Activated naive CD8-positive, alpha-beta T cell treated with anti-CD3 and anti-CD28 coated beads for 36 hours (primary cell): ENCODE results near the gene FAM219A. TPM values are rescaled to one million over a fixed set of nuclear protein-coding genes. Genes with fewer than 3 reads are reported as not detected.
"Not testable (repeated sequence)": the region's sequence is repeated elsewhere in the genome, so short reads cannot be mapped to it uniquely, and the experiment has no call there.

Experiments
- DNase-seq: peaks from one replicate; pipeline ENCODE4 v3.0.0; 2021
- H3K27ac Mint-ChIP-seq: one replicate; pipeline ENCODE4 v1.8.0; 2022; ENCODE audit warnings: mild to moderate bottlenecking, moderate library complexity, mixed read lengths
- H3K27me3 Mint-ChIP-seq: one replicate; pipeline ENCODE4 v1.8.0; 2022; ENCODE audit warnings: mild to moderate bottlenecking, mixed read lengths
- H3K36me3 Mint-ChIP-seq: one replicate; pipeline ENCODE4 v1.8.0; 2021; ENCODE audit warnings: mild to moderate bottlenecking, mixed read lengths
- H3K4me1 Mint-ChIP-seq: one replicate; pipeline ENCODE4 v1.8.0; 2021; ENCODE audit warnings: mixed read lengths
- H3K4me3 Mint-ChIP-seq: one replicate; pipeline ENCODE4 v1.8.0; 2022; ENCODE audit warnings: mild to moderate bottlenecking, moderate library complexity, mixed read lengths
- H3K9me3 Mint-ChIP-seq: one replicate; pipeline ENCODE4 v1.8.0; 2022; ENCODE audit warnings: mixed read lengths
- total RNA-seq, 2 experiments: library from RNA; stranded (reverse); gene quantifications; one replicate each; pipeline ENCODE4 v1.2.3, GENCODE V29; 2021

FAM219A gene
- total RNA-seq, 2 experiments from 2014 or later = 7.5 to 8.2 TPM

DNA sequence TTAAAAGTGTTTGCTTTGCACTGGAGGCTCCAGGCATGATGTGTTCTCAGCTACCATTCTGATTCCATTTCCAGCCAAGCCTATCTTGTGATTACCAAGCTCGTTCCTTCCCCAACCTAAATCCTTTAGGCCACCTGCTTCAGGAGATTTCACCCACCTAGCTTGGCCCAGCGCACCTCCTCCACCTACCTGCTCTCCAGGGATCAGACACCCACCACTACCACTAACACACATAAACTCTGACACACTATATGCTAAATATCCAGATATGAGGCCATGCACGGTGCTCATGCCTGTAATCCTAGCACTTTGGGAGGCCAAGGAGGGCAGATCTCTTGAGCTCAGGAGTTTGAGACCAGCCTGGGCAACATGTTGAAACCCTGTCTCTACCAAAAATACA lies 84.0 kb downstream of the FAM219A start:
- Mint-ChIP-seq H3K9me3 (no peaks in the 10 kb centered on the region), H3K27ac (no peak overlapping the region), H3K36me3 (peaks cover 18% of the 10 kb centered on the region), H3K27me3 (no peaks in the 10 kb centered on the region), H3K4me3 (no peak overlapping the region), H3K4me1 (peaks cover 23% of the 10 kb centered on the region)
- no peak for DNase-seq

DNA sequence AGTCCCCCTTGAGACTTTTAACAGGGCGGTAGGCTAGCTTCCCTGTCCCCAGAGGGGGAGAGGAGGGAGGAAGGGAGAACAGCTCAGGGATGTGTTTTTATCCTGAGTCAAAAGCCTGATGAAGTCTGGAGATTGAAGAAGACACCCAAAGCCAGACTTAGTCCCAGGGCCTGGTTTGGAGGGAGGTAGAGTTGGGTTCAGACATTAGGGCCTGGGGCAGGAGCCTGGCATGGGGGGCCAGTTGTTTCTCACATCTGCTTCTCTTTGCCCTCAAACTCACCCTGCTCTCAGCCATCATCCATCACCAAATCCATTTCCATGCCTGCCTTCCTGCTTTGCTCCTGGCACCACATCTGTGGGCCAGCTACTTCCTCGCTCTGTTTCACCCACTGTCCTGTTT lies 84.6 kb downstream of the FAM219A start:
- no peak overlapping the region for H3K4me3 Mint-ChIP-seq
- H3K27ac Mint-ChIP-seq = no peak overlapping the region
- peaks cover 21% of the 10 kb centered on the region for H3K36me3 Mint-ChIP-seq
- H3K4me1 Mint-ChIP-seq = peaks cover 21% of the 10 kb centered on the region
- no peak for DNase-seq
- H3K27me3 Mint-ChIP-seq = no peaks in the 10 kb centered on the region
- no peaks in the 10 kb centered on the region for H3K9me3 Mint-ChIP-seq

DNA sequence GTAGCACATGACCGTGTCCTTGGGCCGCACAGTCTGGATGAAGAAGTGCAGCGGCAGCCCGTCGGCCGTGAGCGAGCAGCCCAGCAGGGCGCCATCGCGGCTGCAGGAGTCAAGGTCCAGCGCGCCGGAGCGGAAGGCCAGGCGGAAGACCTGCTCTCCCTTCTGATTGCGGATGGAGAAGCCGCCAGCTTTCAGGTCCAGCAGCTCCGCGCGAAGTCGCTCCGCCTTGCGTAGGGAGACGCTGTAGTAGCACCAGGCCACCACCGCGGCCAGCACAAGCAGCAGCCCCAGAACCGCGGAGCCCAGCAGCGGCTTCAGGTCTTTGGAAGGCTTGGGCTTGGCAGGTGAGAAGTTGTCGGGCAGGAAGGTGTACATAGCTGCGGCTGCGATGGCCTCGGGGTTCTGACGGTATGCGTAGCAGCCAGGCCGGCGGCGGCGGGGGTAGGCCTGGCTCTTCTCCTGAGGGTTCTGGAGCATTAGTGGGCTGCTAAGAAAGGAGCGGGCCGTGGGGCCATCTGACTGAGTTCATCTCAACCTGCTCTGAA lies 85.8 kb downstream of the FAM219A start:
- Mint-ChIP-seq H3K4me1 (peaks cover 21% of the 10 kb centered on the region), H3K36me3 (peaks cover 29% of the 10 kb centered on the region), H3K9me3 (no peaks in the 10 kb centered on the region), H3K27ac (no peak overlapping the region), H3K27me3 (no peaks in the 10 kb centered on the region), H3K4me3 (no peak overlapping the region)
- no peak for DNase-seq

DNA sequence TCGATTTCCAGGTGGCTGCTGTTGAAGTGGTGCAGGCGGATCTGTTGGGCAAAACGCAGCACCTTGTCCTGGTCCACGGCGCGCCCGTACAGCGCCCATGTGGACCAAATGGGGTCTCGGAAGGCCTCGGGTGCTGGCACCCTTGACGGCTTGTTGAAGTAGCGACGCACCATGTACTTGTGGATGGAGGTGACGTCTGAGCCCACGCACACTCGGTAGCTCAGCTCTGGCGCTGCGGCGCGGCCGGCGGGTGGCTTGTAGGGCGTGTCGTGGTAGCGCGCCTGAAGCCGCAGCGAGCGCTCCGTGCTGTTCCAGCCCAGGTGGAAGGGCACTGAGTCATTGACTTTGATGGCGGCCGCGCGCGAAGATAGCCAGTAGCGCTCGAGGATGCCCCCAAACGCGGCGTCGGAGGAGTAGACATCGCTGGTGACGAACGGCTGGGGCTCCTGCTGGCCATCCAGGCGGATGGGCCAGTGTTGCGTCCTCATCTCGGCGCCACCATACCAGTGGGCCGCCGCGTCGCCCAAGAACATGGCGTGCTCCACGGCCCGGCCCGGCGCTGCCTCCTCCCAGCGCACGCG lies 86.4 kb downstream of the FAM219A start:
- Mint-ChIP-seq H3K9me3 (peaks cover 4% of the 10 kb centered on the region), H3K36me3 (peaks cover 34% of the 10 kb centered on the region), H3K27ac (no peak overlapping the region)

DNA sequence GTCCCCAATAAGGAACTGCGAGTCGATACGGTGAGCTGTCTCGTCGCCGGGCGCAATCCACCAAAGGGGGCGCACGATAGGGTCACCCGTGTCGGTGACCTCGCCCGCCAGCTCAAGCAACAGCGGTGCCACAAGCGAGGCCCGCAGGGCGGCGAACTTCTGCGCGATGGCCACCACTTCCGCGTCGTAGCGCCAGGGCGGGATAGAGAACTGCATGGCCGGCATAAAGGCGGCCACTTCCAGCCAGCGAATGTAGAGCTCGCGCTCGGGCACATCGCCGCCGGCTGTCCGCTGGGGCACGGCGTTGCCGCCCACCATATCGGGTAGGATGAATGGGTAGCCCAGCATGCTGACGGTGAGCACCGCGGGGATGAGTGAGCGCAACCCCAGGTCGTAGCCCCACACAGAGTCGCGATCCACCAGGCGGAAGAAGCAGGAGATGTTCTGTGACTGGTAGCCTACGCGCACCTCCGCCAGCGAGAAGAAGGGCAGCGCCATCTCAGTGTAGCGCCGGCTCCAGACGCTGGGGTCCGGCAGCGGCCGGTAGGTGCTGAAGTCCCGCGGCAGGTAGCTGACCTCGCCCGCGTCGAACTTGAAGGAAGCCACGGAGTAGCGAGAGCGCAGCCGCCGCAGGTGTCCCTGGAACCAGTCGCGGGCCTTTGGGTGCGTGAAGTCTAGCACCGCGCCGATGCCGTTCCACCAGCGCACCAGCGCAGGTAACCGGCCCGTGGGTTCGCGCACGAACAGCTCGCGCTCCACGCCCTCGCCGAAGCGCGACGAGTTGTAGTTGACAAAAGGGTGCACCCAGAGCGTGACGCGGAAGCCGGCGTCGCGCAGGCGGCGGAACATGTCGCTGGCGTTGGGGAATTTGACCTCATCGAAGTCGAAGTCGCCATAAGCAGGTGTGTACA lies 87.1 kb downstream of the FAM219A start:
- no peak for DNase-seq

More for the DNA sequence above, 86.4 kb downstream of the FAM219A start:
- no peaks in the 10 kb centered on the region for H3K27me3 Mint-ChIP-seq
- no peak for DNase-seq
- peaks cover 17% of the 10 kb centered on the region for H3K4me1 Mint-ChIP-seq
- H3K4me3 Mint-ChIP-seq = no peak overlapping the region

DNA sequence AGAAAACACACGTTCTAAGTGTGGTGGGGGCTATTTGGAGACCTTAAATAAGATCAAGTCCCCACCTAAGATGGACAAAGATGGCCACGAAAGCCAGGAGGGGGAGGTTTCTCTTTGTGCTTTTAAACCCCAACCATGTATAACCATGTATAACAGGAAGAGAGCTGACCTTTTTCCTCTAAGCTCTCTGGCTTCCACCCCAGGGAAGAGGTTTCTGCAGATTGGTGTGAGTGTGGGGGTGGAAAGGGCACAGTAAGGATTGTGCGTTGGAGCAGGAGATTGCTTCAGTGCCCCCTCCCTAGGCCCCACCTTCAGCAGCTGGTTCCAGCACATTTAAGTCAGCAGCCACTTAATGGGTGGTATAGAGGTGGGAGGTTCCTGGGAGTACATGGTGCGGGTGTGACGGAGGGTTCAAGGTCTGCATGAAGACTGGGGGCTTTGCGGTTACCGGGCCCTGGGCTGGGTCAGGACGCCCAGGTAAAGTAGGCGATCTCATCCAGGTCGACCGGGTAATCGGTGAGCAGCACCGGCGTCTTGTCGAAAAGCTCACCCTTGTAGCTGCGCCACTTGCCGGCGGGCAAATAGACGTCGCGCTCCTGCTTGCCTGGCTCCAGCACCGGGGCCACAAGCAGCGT lies 87.9 kb downstream of the FAM219A start:
- Mint-ChIP-seq H3K4me3 (no peak overlapping the region), H3K36me3 (peaks cover 37% of the 10 kb centered on the region), H3K9me3 (peaks cover 4% of the 10 kb centered on the region), H3K4me1 (peaks cover 9% of the 10 kb centered on the region), H3K27me3 (no peaks in the 10 kb centered on the region), H3K27ac (no peak overlapping the region)
- DNase-seq = no peak

More for the DNA sequence above, 87.1 kb downstream of the FAM219A start:
- Mint-ChIP-seq H3K27me3 (no peaks in the 10 kb centered on the region), H3K9me3 (peaks cover 4% of the 10 kb centered on the region), H3K4me3 (no peak overlapping the region), H3K27ac (no peak overlapping the region), H3K4me1 (peaks cover 16% of the 10 kb centered on the region), H3K36me3 (peaks cover 37% of the 10 kb centered on the region)

DNA sequence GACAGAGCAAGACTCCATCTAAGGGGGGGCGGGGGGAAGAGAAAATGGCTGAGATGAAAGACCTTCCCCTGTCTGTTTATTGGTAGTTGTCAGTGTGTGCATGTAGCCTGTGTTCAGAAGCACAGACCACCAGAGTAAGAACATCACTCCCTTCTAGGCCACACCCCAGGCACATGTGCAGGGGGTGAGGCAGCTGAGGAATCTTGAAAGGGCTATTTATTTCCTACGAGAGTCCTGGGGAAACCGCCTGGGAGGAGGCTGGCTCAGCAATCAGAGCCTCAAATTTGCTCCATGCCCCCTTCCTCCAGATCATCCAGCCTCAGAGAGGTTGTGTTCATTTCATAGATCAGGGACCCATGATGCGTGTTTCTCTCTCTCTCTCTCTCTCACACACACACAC lies 88.7 kb downstream of the FAM219A start:
- Mint-ChIP-seq H3K9me3 (peaks cover 4% of the 10 kb centered on the region), H3K36me3 (peaks cover 37% of the 10 kb centered on the region), H3K4me3 (no peak overlapping the region), H3K4me1 (peaks cover 5% of the 10 kb centered on the region), H3K27ac (no peak overlapping the region), H3K27me3 (no peaks in the 10 kb centered on the region)
- no peak for DNase-seq

DNA sequence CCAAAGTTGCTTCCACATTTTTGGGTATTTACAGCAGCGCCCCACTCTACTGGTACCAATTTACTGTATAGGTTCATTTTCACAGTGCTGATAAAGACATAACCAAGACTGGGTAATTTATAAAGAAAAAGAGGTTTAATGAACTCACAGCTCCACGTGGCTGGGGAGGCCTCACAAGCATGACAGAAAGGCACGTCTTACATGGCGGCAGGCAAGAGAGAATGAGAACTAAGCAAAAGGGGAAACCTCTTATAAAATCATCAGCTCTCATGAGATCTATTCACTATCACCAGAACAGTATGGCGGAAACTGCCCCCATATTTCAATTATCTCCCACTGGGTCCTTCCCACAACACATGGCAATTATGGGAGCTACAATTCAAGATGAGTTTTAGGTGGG lies 89.6 kb downstream of the FAM219A start:
- not testable (repeated sequence) for DNase-seq, H3K27ac Mint-ChIP-seq, H3K27me3 Mint-ChIP-seq, H3K4me3 Mint-ChIP-seq, H3K9me3 Mint-ChIP-seq
- Mint-ChIP-seq H3K36me3 (peaks cover 36% of the 10 kb centered on the region), H3K4me1 (peaks cover 11% of the 10 kb centered on the region)

DNA sequence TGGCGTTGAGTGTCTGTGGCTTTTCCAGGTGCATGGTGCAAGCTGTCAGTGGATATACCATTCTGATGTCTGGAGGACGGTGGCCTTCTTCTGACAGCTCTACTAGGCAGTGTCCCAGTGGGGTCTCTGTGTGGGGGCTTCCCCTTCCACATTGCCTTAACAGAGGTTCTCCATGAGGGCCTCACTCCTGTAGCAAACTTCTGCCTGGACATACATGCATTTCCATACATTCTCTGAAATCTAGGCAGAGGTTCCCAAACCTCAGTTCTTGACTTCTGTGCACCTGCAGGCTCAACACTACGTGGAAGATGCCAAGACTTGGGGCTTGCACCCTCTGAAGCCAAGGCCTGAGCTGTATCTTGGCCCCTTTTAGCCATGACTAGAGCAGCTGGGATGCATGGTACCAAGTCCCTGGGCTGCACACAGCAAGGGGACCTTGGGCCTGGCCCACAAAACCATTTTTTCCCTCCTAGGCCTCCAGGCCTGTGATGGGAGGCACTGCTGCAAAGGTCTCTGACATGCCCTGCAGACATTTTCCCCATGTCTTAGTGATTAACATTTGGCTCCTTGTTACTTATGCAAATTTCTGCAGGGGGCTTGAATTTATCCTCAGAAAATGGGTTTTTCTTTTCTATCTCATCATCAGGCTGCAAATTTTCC lies 90.5 kb downstream of the FAM219A start:
- not testable (repeated sequence) for H3K27me3 Mint-ChIP-seq, DNase-seq, H3K9me3 Mint-ChIP-seq, H3K4me3 Mint-ChIP-seq, H3K27ac Mint-ChIP-seq
- peaks cover 36% of the 10 kb centered on the region for H3K36me3 Mint-ChIP-seq
- H3K4me1 Mint-ChIP-seq = peaks cover 15% of the 10 kb centered on the region

DNA sequence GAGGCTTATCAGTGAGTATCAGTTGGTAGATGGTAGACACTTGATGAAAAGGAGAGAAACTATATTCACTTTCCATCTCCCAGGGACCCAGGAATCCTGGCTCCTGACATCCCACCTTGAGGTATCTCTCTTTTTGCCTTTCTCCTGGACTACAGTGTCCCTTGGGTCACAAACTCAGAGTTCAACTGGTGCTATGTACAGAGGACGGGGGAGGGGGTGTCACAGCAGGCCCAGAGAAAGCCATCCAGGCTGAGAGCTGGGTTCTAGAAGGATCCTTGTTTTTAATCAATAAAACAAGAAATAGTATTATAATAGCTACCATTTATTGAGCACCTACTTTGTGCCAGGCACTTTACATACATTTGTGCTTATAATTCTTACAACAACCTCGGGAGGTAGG lies 92.0 kb downstream of the FAM219A start:
- Mint-ChIP-seq H3K4me1 (peaks cover 15% of the 10 kb centered on the region), H3K9me3 (peaks cover 4% of the 10 kb centered on the region), H3K27me3 (no peaks in the 10 kb centered on the region), H3K36me3 (peaks cover 31% of the 10 kb centered on the region), H3K27ac (no peak overlapping the region), H3K4me3 (no peak overlapping the region)
- no peak for DNase-seq

DNA sequence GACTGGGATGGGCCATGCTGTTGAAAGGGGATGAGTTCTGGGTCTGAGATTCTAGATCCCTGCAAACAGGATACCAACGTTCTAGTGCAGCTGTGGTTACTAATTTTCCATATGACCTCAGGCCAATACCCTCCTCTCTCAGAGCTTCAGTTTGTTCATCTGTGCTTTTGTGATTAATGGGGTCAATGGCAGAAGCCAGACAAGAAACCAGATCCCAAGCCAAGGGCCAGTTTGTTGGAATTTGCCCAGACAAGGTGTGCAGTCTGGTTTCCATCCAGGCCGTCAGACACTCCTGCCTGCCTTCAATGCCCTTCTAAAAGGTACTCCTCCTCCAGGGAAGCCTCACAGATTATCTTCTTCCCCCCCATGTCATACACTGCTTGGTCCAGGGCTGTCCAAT lies 93.1 kb downstream of the FAM219A start:
- Mint-ChIP-seq H3K4me3 (no peak overlapping the region), H3K27ac (no peak overlapping the region), H3K9me3 (peaks cover 4% of the 10 kb centered on the region), H3K27me3 (no peaks in the 10 kb centered on the region), H3K36me3 (peaks cover 24% of the 10 kb centered on the region), H3K4me1 (peaks cover 12% of the 10 kb centered on the region)
- DNase-seq = no peak

DNA sequence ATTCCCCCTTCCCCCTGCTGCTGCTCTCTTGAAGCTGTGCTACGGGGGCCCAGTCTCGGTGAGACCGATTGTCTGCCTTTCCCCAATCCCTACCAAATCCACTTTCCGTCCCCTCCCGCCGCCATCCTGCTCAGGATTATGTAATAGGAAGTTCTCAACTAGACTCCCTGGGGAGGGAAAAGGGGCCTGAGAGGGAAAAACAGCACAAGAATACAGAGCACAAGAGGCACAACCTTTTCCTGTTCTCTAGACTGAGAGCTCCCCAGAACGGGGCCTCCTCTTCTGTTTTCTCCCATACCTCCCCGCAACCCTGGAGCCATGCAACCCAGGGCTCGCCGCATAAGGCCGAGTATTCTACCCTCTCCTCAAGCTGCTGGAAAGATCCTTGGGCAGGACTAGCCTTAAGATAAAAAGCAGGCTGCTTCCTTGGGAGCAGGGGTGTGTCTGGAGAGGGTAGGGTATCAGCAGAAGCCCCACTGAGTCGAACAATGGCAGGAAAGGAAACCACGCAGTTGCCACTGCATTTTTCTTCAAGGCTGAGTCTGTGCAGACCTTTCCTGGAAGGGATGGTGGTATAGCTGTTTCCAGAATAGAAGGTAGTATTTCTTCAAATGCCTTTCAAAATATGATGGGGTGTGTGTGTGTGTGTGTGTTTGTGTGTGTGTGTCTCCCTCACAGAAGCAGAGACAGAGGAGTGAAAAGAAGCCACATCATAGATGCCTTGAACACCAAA lies 94.6 kb downstream of the FAM219A start:
- H3K36me3 Mint-ChIP-seq = peaks cover 17% of the 10 kb centered on the region
- no peak overlapping the region for H3K27ac Mint-ChIP-seq
- H3K4me1 Mint-ChIP-seq = peaks cover 10% of the 10 kb centered on the region
- H3K9me3 Mint-ChIP-seq = peaks cover 4% of the 10 kb centered on the region
- H3K27me3 Mint-ChIP-seq = no peaks in the 10 kb centered on the region
- H3K4me3 Mint-ChIP-seq = no peak overlapping the region
- DNase-seq = no peak

DNA sequence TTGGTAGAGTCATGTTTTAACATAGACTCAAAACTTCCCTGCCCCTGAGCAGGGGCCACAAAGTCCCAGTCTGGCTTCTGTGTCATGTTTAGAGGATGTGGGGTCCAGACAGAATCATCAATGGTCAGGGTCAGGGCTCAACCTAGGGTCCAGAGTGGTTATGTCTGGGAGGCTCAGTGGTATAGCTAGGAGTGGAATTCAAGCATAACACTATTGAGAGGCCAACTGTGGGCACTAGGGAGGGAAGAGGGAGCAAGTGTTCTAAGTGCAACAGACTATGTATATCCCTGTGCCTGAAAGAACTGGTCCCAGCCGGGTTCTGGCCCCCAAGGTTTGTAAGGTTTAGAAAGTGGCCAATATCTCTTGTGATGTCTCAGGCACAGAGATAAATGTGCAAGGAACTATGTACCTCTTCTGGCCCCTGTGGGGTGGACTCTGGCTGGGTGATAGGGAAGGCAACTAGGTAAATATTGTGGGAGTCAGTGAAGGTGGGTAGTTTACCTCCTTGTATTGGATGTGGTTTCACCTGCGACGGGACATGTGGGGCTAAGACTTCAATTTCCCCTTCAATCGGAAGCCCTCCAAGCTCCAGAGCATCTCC lies 95.7 kb downstream of the FAM219A start:
- Mint-ChIP-seq H3K4me1 (peaks cover 10% of the 10 kb centered on the region), H3K36me3 (peaks cover 13% of the 10 kb centered on the region), H3K27me3 (no peaks in the 10 kb centered on the region), H3K4me3 (no peak overlapping the region), H3K27ac (no peak overlapping the region), H3K9me3 (peaks cover 7% of the 10 kb centered on the region)
- no peak for DNase-seq

DNA sequence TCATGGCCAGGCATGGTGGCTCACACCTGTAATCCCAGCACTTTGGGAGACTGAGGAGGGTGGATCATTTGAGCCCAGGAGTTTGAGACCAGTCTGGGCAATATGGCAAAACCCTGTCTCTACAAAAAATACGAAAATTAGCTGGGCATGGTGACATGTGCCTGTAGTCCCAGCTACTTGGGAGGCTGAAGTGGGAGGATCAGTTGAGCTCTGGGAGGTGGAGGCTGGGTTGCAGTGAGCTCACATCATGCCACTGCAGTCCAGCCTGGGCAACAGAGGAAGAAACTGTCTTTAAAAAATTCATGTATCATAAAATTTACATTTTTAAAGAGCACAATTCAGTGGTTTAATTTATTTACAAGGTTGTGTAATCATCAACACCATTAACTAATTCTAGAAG lies 105.4 kb downstream of the FAM219A start:
- Mint-ChIP-seq H3K36me3 (peaks cover 26% of the 10 kb centered on the region), H3K9me3 (peaks cover 17% of the 10 kb centered on the region)
- H3K27me3 Mint-ChIP-seq, H3K27ac Mint-ChIP-seq, H3K4me1 Mint-ChIP-seq, H3K4me3 Mint-ChIP-seq, DNase-seq: not testable (repeated sequence)
